Right ventricle myocardium inferior (tissue), 1 donor: Measurements from ENCODE around the gene METTL1. TPM values are rescaled to one million over a fixed set of nuclear protein-coding genes. Genes with fewer than 3 reads are reported as not detected.
A peak's percentile ranks its signal among the peaks of the same experiment; 100 is the strongest.
"Not testable (repeated sequence)": the region's sequence is repeated elsewhere in the genome, so short reads cannot be mapped to it uniquely, and the experiment has no call there.

Experiments used
- ATAC-seq: fragments of 200-7000 bp; cut with Tn5 transposase; one replicate; pipeline ENCODE4 v1.9.1; 2020; ENCODE audit warnings: mild to moderate bottlenecking, moderate library complexity
- DNase-seq: peaks from one replicate; pipeline ENCODE4 v3.0.0; 2021; ENCODE audit errors: missing footprints
- intact Hi-C: fragments of 100-400 bp; cut with DNase I; formaldehyde crosslinking; loops from one replicate; pipeline ENCODE4 v1.11.0; 2022
- total RNA-seq: library from RNA; stranded (reverse); fragmentation: NEBNext Ultra II Directional; extraction: Animal tissue kit (Norgen Biotek cat#: 25700); gene quantifications from one replicate; pipeline ENCODE4 v1.2.1, GENCODE V29; 2021
- donor health status: DM: no; HTN: yes; CAD: no; lungs with severe emphysema.

METTL1 gene
- total RNA-seq, 1 donor from 2014 or later = 7.0 TPM

DNA sequence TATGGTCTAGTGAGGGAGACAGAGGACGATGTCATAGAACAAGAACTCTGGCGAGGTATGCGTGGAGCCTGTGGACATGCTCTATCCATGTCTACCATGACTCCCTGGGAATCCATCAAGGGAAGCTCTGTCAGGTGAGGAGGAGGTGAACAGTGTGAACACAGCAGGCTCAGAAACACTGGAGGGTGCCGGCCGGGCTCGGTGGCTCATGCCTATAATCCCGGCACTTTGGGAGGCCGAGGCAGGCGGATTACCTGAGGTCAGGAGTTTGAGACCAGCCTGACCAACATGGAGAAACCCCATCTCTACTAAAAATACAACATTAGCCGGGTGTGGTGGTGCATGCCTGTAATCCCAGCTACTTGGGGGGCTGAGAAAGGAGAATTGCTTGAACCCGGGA is 2.7 kb upstream of the METTL1 start:
- not testable (repeated sequence) for ATAC-seq

DNA sequence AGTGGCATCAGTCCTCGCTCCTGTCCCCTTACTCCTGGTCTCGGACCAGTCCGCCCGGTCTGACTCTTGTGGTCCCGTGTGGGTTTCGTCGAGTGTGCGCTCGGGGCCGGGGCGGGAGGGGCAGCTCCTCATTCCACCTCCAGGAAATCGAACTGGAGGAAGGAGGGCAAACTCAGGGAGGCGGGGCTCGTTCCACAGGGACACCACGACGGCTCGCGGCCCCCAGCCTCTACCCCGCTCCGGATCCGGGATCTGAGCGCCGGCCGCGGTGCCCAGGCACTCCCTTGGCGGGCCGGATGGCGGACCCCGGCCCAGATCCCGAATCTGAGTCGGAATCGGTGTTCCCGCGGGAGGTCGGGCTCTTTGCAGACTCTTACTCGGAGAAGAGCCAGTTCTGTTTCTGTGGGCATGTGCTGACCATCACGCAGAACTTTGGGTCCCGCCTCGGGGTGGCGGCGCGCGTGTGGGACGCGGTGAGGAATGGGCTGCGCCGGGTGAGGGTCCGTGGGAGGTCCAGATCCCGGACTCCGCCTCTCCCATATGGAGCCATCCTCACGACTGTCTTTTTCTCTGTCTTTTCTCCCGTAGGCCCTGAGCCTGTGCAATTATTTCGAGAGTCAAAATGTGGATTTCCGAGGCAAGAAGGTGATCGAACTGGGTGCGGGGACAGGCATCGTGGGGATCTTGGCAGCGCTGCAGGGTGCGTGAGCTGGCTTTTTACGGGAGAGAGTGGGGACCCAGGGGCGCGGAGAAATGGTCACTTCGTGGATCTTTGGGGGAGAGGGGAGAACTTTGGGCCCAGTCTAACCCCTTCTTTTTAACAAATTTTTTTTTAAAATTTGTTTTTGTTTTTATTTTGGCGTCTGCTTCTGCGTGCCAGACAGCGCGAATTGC is 771 bp upstream of the METTL1 start, which contains the start of gene EEF1AKMT3:
EEF1AKMT3 (plus strand) TSS at position 186 of the 894 bp plus-strand sequence; CDS start at position 297, 111 bp downstream.
- ATAC-seq (peak; percentile 61), DNase-seq (peak; percentile 76)
- intact Hi-C loops = no loop called here

More for the DNA sequence above, 2.7 kb upstream of the METTL1 start:
- DNase-seq, intact Hi-C loops: not testable (repeated sequence)

DNA sequence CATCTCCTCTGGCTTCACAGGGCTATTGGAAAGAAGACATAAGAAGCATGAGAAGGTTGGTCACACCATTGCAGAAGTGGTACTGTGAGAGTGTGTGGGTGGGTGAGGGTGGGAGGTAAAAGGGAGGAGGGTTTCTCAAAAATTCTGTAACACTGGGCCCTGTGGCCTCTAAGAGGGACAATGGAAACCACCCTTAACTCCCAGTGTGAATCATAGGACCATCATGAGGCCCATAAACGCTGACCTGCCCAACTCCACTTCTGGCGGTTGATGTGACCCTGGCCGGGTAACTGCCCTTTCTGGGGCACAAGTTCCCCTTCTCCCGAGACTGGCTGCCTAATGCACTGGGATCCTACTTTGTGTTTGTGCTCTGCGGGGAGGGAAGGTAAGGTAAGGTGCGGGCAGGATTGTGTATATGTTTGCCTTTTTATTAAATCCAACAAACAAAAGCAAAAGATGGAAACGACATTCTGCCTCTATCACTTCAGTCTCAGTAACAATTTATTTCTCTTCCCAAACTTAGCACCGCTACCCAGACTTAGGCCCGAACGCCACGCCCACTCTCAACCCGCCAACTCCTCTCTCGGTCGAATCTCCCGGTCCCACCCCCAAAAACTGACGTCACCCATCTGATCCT is 551 bp downstream of the METTL1 start:
- ATAC-seq = peak; percentile 78
- intact Hi-C loops = no loop called here
- peak; percentile 92 for DNase-seq

DNA sequence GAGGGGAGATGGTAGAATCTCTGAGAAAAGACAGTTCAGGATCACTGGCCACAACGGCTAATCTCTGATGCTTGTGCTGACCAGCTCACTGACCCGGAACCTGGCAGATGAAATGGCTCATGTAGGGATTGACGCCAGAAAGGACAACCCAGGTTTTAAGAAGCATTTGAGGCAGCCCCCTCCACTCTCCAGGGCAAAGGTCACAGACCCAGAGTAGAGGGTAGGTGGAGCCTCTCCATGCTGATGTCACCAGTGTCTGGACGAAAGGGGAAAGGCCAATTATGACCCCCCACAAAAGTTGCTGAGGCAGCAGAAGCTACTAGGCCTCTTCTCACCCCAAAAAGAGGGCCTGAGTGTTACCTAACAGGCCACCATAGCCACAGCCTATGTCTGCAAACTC is 1.2 kb downstream of the METTL1 start:
- intact Hi-C loops = no loop called here
- no peak for DNase-seq
- ATAC-seq = no peak

DNA sequence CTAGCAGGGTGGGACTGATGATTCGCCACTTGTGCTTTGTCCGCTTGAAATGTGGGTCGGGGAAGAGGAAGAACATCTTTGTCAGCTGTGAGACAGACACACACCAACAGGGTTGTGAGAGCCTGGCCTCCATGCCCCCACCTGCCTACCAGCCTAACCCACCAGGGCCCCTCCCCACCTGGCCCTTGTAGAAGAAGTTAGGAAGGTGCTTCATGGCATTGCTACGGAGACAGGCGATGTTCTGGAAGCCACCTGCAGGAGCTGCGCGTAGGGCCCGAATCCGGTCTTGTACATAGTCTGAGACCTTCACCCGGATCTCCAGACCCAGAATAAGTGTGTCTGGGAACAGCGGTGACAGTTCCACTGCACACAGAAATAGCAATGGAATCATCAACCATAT is 2.3 kb downstream of the METTL1 start:
- intact Hi-C loops = no loop called here
- DNase-seq (no peak), ATAC-seq (no peak)

DNA sequence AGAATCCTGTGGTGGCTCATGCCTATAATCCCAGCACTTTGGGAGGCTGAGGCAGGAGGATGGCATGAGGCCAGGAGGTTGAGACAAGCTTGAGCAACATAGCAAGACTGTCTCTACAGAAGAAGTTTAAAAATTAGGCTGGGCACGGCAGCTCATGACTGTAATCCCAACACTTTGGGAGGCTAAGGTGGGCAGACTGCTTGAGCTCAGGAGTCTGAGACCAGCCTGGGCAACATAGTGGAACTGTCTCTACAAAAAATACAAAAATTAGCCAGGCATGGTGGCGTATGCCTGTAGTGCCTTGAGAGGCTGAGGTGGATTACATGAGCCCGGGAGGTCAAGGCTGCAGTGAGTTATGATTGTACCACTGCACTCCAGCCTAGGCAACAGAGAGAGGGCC is 4.0 kb downstream of the METTL1 start:
- intact Hi-C loops = no loop called here
- DNase-seq (no peak), ATAC-seq (no peak)

DNA sequence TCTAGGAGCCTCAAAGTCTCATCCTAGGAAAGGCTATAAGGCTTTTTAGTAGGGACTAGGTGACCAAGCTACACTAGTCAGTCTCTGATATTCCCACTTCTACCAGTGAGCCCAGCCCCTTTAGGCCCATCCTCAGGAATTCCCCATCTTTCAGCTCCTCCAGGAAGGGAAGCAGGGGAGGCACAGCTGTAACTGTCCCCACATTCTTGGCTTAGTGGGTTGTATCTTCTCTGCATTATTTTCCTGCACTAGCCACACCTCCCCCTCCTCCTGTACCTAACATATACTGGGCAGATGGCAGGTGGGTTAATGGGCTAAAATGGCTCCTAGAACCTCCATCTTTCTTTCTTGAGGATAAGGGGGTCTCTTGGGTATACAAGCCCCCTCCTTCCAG is 4.6 kb downstream of the METTL1 start:
- intact Hi-C loops = no loop called here
- ATAC-seq (no peak), DNase-seq (no peak)

DNA sequence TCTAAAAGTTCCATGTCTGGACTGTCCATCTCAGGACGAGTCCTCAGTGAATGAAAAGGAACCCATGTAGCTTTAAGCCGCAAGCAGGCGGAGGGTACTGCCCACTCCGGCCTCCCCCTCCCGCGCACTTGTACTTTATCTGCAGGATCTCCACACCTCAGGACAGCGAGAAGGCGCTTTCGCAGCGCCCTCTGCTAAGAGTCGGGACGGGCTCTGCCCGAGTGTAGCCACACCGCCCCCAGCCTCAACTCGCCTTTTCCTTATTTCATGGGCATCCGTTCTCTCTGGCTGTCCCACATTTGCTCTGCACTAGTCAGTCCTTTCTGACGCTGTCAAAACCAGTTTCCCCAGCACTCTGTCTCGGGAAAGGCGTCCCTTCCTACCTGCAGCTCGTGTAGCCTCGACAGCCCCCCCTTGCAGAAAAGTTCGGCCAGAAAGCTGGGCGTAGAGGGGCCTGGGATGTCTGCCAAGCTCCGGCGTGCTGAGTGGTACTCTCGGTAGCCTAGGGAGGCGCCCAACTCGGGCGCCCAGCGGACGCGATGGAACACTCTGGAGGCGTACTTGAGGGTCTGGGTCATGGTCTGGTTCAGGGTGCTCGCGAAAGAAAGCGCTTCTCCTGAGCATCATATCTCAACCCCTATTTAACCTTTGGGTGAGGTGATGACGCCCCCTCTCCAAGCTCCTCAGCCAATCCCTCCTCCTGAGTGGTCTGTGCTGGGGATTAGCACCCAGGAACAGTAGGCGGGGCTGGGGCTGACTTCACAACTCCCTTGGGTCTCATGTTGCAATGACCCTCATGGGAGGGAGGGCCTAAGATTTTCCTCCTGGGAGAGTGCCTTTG is 5.2 kb downstream of the METTL1 start, which contains the start of gene CYP27B1:
CYP27B1 (minus strand) TSS at position 615 of the 841 bp plus-strand sequence; CDS start at position 578, 37 bp downstream.
- ATAC-seq (no peak), DNase-seq (peak; percentile 72)
- intact Hi-C loops = no loop called here

DNA sequence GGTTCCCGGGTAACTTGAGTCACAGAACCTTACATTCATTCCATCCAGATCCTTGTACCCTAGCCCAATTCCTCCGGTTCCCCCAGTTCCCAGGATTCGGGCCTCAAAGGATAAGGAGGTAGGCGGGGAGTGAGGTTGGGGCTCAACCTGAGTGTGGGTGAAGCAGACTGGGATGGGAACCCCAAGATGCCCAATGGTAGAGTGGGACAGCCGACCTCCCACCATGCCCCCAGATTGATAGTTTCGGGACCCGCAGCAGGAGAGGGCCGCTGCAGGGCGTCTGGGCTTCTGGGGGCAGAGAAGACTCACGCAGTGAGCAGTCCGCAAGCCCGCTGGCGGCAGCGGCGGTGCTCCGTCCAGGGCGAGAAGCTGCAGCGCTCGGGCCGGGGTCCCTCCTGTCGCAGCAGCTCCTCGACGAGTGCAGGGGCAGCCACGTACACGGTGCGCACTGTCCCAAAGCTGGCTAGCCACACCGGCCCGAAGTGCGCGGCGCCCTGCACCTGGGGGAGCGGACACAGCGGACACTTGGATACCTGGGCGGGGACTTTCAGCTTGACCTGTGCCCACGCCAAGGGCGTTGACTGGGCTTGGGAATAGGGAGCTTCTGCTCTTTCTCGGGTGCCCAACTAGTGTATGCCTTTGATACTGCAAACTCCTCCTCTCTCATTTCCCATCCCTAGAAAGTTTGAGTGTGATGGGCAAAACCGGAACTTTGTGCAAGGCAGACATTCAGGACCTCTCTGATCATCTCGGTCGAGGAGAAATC is 6.0 kb downstream of the METTL1 start:
- peak; percentile 70 for DNase-seq
- ATAC-seq = no peak
- intact Hi-C loops = no loop called here

DNA sequence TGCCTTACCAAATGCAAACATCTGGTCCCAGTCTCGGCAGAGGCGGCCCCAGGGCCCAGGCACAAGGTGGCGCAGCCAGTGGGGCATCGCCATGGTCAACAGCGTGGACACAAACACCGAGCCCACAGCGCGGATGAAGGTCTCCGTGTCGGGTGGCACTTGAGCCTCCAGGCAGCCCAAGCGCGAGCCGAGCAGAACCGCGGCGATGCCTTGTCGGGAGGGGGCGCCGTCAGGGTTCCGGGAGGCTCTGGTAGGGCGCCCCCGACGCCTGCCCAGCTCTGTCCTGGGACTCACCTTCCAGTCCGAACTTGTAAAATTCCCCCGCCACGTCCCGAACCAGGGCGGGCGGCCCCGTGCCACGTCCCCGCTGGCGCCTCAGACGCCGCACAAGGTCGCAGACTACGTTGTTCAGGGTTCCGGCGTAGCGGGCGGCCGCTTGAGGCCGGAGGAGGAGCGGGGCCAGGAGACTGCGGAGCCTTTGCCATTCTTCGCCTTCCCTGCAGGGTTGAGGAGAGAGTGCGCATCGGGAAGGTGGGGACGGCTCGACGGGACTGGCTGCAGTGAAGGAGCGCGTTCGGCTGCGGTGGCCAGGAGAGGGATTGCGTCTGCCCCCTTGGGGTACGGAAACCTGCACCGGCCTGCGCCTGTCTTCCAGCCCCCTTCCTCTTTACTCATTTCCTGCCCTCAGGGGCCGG is 6.8 kb downstream of the METTL1 start:
- peak; percentile 67 for DNase-seq
- peak; percentile 55 for ATAC-seq
- intact Hi-C loops = no loop called here

DNA sequence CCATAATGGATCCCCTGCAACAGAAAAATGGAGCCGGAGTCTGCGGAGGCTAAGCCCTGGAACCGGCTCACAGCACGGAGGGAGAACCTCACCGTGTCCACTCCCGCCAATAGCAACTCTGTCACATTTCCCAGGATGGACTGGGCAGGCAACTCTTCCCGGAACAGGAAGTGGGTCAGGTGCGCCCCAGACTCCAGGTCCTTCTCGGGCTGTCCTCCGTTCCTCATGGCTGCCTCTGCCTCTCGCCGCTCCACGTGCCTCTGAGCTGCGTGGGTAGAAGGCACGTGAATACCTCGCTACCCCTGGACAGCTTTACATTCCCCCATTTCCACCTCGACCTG is 7.3 kb downstream of the METTL1 start:
- intact Hi-C loops = no loop called here
- no peak for ATAC-seq
- DNase-seq = no peak

DNA sequence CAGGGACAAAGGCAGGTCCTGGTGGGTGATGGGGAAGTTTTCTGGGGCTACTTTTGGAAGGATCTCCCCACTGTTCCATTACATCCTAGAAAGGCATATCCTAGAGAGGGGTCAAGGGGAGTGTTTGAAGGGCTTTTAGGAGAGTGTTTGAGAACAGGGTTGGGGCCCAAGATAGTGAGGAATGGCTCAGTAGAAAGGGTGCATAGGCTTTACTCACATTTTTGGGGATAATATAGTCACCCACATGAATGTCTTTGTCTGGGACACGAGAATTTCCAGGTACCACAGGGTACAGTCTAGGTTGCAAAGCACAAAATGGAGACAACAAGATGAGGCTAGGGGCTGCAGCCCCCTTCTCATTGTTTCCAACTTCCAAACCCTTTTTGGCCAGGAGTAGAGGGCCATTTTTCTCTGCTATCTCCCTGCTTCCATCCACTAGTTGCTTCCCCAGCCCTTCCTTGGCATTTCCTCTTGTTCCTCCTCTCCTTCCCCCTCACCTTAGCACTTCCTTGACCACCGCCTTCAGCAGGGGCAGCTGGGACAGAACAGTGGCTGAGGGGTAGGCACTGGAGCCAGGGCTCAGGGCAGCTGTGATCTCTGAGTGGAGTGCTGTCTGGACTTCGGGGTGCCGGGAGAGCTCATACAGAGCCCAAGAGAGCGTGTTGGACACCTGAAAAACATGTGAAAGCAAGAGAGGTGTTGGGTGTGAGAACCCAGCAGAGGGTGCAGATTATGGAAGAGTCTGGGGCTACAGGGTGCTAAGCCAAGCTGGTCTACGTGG is 7.8 kb downstream of the METTL1 start:
- intact Hi-C loops = no loop called here
- ATAC-seq (no peak), DNase-seq (no peak)

DNA sequence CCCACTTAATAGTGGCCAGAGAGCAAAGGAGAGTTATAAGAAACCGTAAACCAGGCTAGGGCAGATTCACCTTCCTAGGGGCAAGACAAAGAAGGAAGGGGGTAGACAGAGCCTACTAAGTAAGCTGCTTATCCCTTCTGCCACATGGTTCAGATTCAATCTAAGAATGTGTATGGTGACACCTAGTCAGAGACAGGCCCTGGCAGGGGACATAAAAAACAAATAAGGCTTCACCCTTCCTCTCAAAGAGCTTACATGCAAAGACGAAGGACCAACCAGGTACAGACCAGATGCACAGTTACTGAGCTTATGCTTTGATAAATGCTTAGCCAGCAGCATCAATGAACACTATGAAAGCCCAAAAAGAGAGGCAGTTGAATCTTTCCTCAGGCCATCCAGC is 9.4 kb downstream of the METTL1 start:
- intact Hi-C loops = no loop called here
- DNase-seq (no peak), ATAC-seq (no peak)

DNA sequence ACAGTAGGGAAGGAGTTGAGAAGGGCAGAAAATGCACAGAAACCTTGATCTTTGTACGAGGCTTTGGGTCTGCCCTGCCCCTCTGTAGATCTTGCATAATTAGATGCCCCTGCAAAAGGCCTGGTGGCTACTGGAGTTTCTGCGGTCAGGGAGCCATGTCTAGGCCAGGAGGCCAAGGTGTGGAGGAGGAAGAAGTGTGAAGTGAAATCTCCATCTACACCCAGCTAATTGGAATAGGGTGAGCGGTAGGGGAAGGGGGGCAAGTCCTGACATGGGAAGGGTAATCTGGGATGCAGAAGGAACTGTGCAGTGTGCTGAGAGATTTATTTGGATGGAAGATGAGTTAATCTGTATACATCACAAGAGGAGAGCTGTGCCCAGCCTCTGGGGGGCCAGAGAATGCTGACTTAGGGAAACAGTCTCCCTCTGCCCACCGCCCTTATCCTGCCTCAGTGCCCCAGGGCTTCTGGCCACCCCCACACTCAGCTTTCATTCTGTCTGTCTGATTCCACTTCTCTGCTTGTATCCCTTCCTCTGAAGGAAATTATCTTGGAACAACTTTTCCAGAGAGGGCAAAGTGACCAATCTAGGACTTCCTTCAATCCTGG is 10.4 kb downstream of the METTL1 start:
- DNase-seq (no peak), ATAC-seq (no peak)
- intact Hi-C loops = no loop called here

DNA sequence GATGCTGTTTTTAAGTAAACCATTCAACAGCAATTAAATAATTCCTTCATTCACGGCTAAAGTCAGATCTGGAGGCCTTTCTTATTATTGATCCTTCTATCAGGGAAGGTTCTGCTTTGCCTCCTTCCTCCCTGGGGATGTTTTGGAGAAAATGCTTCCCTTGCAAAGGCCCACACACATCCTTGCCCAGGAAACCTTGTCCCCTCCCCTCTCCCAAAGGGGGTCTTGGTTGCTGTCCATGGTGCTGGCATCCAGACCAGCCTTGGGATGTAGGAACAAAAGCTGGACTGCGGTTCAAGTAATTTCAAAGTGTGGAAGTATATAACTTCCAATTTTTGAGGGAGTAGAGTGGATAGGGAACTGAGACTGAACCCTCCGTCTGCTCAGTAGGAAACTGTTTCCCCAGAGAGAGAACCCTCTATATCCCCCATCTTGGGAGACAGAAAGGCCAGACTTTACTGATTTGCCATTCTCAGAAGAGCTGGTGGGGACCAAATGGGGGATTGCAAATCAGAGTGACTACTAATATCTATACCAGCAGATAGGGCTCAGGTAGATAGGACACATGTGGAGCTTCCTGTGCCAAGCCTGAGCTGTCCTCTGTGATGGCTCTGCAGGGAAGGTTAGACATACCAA is 11.4 kb downstream of the METTL1 start:
- DNase-seq (no peak), ATAC-seq (no peak)
- intact Hi-C loops = no loop called here

DNA sequence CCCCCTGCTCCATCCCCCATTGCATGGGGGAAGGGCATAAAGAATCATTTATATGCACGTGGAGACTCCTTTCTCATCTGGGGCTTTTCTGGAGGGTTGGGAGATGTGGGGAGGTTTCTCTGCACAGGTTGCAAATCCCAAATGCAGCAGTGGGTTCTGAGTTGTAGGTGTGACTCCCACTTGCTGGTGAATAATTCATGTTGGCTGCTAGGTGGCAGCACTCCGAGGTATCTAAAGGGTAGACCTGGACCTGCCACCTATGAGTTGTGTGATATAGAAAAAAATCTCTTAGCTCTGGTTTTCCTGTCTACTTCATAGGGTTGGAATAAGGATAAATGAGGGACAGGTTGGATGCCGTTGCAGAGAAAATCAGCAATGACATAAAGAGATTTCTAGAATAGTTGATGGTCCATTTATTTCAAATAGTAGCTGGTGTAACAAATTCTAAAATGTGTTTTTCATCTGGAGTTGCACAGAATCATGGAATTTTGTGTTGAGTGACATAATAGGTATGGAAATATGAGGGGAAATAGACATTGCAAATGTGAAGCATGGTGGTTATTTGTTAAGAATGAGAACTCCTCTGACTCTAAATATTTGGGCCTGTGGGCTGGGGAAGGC is 12.4 kb downstream of the METTL1 start:
- DNase-seq = no peak
- intact Hi-C loops = no loop called here
- ATAC-seq = no peak
